ENCODE data around the gene COL4A2. TPM values are rescaled to one million over a fixed set of nuclear protein-coding genes. Genes with fewer than 3 reads are reported as not detected.

Gene COL4A2
- total RNA-seq, 1 donor from 2014 or later: 273 TPM

GRCh38 chr13:110341445-110342244, 34.6 kb downstream of the COL4A2 start:
- Histone ChIP-seq H3K36me3 (no peaks in the 10 kb centered on the region), H3K4me1 (peaks cover 39% of the 10 kb centered on the region), H3K9me3 (no peaks in the 10 kb centered on the region), H3K27me3 (no peaks in the 10 kb centered on the region), H3K4me3 (no peak overlapping the region), H3K27ac (peak overlapping the region; percentile 77)
- TF ChIP-seq CTCF (IDR thresholded peaks at IDR 0.05): no peak
- DNase-seq (no peak), ATAC-seq (peak; percentile 32)
- intact Hi-C loops (cut with DNase I): no loop called here

GRCh38 chr13:110342474-110342873, 35.4 kb downstream of the COL4A2 start:
- Histone ChIP-seq H3K27ac (no peak overlapping the region), H3K36me3 (no peaks in the 10 kb centered on the region), H3K27me3 (no peaks in the 10 kb centered on the region), H3K9me3 (no peaks in the 10 kb centered on the region), H3K4me1 (peaks cover 34% of the 10 kb centered on the region), H3K4me3 (no peak overlapping the region)
- DNase-seq (no peak), ATAC-seq (no peak)
- TF ChIP-seq CTCF (IDR thresholded peaks at IDR 0.05): no peak
- intact Hi-C loops (cut with DNase I): no loop called here

- DNase-seq (no peak), ATAC-seq (peak; percentile 58)
- Histone ChIP-seq H3K27me3 (no peaks in the 10 kb centered on the region), H3K4me1 (peaks cover 29% of the 10 kb centered on the region), H3K4me3 (no peak overlapping the region), H3K36me3 (no peaks in the 10 kb centered on the region), H3K27ac (no peak overlapping the region), H3K9me3 (no peaks in the 10 kb centered on the region)
- intact Hi-C loops (cut with DNase I): no loop called here
- no peak for TF ChIP-seq CTCF (IDR thresholded peaks at IDR 0.05)
Measured at GRCh38 chr13:110343241-110343865, 36.3 kb downstream of the COL4A2 start.

- Histone ChIP-seq H3K27ac (no peak overlapping the region), H3K36me3 (no peaks in the 10 kb centered on the region), H3K4me1 (peaks cover 34% of the 10 kb centered on the region), H3K9me3 (no peaks in the 10 kb centered on the region), H3K27me3 (no peaks in the 10 kb centered on the region), H3K4me3 (no peak overlapping the region)
- ATAC-seq (no peak), DNase-seq (no peak)
- no peak for TF ChIP-seq CTCF (IDR thresholded peaks at IDR 0.05)
- intact Hi-C loops (cut with DNase I): no loop called here
Measured at GRCh38 chr13:110344320-110344719, 37.2 kb downstream of the COL4A2 start.

GRCh38 chr13:110345266-110345665, 38.2 kb downstream of the COL4A2 start:
- DNase-seq: no peak
- no peak overlapping the region for H3K27ac ChIP-seq
- intact Hi-C loops (cut with DNase I): no loop called here
- H3K9me3 ChIP-seq: no peaks in the 10 kb centered on the region
- H3K4me1 ChIP-seq: peaks cover 24% of the 10 kb centered on the region
- TF ChIP-seq CTCF (IDR thresholded peaks at IDR 0.05): no peak
- no peak for ATAC-seq
- H3K4me3 ChIP-seq: no peak overlapping the region
- no peaks in the 10 kb centered on the region for H3K36me3 ChIP-seq
- no peaks in the 10 kb centered on the region for H3K27me3 ChIP-seq
